K562 (cell line): Measurements from ENCODE around the gene MITF. TPM values are rescaled to one million over a fixed set of nuclear protein-coding genes. Genes with fewer than 3 reads are reported as not detected.

Source experiments
- HDAC8 ChIP-seq: fragments of 450-650 bp; IDR thresholded peaks from 2 replicates; pipeline ENCODE4 v1.6.1; 2016; ENCODE audit warnings: mild to moderate bottlenecking, missing genetic modification characterization, moderate library complexity, missing compliant biosample characterization
- ILF3 ChIP-seq: fragments of 450-650 bp; IDR thresholded peaks from 2 replicates; pipeline ENCODE4 v1.6.1; 2018; ENCODE audit warnings: antibody characterized with exemption, mild to moderate bottlenecking, moderate library complexity, borderline replicate concordance
- SIRT6 ChIP-seq: IDR thresholded peaks from one replicate; pipeline ENCODE4 v1.6.1; 2012; ENCODE audit warnings: low read depth, mild to moderate bottlenecking, control low read depth, inconsistent platforms, low read length, moderate library complexity
- polyA plus RNA-seq, 8 experiments: library from polyadenylated mRNA; depleted of rRNA in 4 of 8; stranded (reverse) in 5 of 8; unstranded in 3 of 8; fragments of >200 nt; fragmentation: Nextera tagmentation in 2 of 8; fragmentation: Illumina TruSeq in 1 of 8; extraction: Ambion mirVana in 2 of 8; extraction: Trizol in 1 of 8; gene quantifications; 2 replicates each; pipeline versions ENCODE4 v1.2.1 to v1.2.3, GENCODE V29; 2011 to 2014; ENCODE audit warnings: inconsistent platforms in 1 of 8, missing spikeins in 1 of 8
- total RNA-seq, 7 experiments: library from RNA; depleted of rRNA in 6 of 7; stranded (reverse); fragments of >200 nt in 6 of 7; fragmentation: Illumina TruSeq in 2 of 7; extraction: Trizol in 2 of 7; gene quantifications; 2 replicates each; pipeline versions ENCODE4 v1.2.1 to v1.2.3, GENCODE V29; 2011 to 2021; ENCODE audit warnings: low replicate concordance in 1 of 7
- TF ChIP-seq, protein P1 (sequence below): fragments of 450-650 bp; IDR thresholded peaks from 2 replicates; pipeline ENCODE4 v1.6.1; 2016; ENCODE audit warnings: mild to moderate bottlenecking, moderate library complexity
- TF ChIP-seq, protein P2 (sequence below): fragments of 450-650 bp; IDR thresholded peaks from 2 replicates; pipeline ENCODE4 v1.7.0; 2016; ENCODE audit warnings: borderline replicate concordance

The MITF gene
- total and polyA plus RNA-seq, 9 of the 15 experiments (the other 6 are each of a cell fraction or from before 2014, with no cell fraction given) = 5.6 to 14.9 (median 11.1) TPM

DNA sequence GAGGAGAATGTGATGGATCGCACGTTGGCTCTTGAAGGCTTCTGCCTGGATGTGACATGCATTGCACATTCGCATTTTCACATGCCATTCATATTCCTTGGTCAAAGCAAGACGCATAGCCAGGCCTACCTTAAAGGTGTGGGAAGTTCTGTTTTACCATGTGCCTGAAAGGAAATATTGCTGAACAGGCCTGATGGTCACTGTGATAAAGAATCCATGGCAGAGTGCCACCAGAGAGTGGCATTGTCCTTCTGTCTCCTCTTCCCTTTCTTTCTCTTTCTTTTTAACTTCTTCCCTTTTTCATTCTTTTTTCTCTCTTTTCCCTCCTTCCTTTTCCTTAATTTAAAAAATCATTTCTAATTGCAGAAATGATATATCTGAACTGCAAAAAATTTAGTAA lies 15.9 kb upstream of the MITF start (continued):
- TF ChIP-seq, protein P1, sequence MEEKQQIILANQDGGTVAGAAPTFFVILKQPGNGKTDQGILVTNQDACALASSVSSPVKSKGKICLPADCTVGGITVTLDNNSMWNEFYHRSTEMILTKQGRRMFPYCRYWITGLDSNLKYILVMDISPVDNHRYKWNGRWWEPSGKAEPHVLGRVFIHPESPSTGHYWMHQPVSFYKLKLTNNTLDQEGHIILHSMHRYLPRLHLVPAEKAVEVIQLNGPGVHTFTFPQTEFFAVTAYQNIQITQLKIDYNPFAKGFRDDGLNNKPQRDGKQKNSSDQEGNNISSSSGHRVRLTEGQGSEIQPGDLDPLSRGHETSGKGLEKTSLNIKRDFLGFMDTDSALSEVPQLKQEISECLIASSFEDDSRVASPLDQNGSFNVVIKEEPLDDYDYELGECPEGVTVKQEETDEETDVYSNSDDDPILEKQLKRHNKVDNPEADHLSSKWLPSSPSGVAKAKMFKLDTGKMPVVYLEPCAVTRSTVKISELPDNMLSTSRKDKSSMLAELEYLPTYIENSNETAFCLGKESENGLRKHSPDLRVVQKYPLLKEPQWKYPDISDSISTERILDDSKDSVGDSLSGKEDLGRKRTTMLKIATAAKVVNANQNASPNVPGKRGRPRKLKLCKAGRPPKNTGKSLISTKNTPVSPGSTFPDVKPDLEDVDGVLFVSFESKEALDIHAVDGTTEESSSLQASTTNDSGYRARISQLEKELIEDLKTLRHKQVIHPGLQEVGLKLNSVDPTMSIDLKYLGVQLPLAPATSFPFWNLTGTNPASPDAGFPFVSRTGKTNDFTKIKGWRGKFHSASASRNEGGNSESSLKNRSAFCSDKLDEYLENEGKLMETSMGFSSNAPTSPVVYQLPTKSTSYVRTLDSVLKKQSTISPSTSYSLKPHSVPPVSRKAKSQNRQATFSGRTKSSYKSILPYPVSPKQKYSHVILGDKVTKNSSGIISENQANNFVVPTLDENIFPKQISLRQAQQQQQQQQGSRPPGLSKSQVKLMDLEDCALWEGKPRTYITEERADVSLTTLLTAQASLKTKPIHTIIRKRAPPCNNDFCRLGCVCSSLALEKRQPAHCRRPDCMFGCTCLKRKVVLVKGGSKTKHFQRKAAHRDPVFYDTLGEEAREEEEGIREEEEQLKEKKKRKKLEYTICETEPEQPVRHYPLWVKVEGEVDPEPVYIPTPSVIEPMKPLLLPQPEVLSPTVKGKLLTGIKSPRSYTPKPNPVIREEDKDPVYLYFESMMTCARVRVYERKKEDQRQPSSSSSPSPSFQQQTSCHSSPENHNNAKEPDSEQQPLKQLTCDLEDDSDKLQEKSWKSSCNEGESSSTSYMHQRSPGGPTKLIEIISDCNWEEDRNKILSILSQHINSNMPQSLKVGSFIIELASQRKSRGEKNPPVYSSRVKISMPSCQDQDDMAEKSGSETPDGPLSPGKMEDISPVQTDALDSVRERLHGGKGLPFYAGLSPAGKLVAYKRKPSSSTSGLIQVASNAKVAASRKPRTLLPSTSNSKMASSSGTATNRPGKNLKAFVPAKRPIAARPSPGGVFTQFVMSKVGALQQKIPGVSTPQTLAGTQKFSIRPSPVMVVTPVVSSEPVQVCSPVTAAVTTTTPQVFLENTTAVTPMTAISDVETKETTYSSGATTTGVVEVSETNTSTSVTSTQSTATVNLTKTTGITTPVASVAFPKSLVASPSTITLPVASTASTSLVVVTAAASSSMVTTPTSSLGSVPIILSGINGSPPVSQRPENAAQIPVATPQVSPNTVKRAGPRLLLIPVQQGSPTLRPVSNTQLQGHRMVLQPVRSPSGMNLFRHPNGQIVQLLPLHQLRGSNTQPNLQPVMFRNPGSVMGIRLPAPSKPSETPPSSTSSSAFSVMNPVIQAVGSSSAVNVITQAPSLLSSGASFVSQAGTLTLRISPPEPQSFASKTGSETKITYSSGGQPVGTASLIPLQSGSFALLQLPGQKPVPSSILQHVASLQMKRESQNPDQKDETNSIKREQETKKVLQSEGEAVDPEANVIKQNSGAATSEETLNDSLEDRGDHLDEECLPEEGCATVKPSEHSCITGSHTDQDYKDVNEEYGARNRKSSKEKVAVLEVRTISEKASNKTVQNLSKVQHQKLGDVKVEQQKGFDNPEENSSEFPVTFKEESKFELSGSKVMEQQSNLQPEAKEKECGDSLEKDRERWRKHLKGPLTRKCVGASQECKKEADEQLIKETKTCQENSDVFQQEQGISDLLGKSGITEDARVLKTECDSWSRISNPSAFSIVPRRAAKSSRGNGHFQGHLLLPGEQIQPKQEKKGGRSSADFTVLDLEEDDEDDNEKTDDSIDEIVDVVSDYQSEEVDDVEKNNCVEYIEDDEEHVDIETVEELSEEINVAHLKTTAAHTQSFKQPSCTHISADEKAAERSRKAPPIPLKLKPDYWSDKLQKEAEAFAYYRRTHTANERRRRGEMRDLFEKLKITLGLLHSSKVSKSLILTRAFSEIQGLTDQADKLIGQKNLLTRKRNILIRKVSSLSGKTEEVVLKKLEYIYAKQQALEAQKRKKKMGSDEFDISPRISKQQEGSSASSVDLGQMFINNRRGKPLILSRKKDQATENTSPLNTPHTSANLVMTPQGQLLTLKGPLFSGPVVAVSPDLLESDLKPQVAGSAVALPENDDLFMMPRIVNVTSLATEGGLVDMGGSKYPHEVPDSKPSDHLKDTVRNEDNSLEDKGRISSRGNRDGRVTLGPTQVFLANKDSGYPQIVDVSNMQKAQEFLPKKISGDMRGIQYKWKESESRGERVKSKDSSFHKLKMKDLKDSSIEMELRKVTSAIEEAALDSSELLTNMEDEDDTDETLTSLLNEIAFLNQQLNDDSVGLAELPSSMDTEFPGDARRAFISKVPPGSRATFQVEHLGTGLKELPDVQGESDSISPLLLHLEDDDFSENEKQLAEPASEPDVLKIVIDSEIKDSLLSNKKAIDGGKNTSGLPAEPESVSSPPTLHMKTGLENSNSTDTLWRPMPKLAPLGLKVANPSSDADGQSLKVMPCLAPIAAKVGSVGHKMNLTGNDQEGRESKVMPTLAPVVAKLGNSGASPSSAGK = peak; percentile 40; the same call in 1 of the 2 replicates
- no peak for TF ChIP-seq ILF3
- TF ChIP-seq, protein P2, sequence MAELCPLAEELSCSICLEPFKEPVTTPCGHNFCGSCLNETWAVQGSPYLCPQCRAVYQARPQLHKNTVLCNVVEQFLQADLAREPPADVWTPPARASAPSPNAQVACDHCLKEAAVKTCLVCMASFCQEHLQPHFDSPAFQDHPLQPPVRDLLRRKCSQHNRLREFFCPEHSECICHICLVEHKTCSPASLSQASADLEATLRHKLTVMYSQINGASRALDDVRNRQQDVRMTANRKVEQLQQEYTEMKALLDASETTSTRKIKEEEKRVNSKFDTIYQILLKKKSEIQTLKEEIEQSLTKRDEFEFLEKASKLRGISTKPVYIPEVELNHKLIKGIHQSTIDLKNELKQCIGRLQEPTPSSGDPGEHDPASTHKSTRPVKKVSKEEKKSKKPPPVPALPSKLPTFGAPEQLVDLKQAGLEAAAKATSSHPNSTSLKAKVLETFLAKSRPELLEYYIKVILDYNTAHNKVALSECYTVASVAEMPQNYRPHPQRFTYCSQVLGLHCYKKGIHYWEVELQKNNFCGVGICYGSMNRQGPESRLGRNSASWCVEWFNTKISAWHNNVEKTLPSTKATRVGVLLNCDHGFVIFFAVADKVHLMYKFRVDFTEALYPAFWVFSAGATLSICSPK = no peak
- no peak for TF ChIP-seq HDAC8
- no peak for TF ChIP-seq SIRT6
